GM11168 (cell line): ENCODE results near the gene MTUS2.

Experiments used
- in situ Hi-C: fragments of 300-500 bp; cut with MboI; formaldehyde crosslinking; loops from one replicate; pipeline ENCODE4 v1.12.0; 2022; ENCODE audit warnings: low sequenced_read_pairs; ENCODE audit not compliant: unreplicated experiment

The MTUS2 gene

DNA sequence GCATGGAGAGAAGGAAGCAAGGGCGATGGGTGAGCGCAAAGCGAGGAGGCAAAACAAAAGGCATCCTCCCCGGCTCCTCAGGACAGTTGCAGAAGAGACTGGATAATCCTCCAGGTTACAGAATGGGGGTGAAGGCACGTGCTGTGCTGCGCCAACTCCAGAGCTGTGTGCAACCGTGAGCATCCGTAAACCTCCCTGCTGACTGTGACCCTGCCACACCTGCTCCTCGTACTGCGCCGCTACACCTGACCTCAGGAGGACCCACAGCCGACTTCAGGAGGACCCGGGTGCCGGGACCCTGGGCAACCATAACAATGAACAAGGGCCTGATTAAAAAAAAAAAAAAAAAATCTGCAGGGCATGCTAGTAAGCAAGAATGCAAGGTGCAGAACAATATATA is 706.6 kb downstream of the MTUS2 start:
- in situ Hi-C loops: no loop called here

DNA sequence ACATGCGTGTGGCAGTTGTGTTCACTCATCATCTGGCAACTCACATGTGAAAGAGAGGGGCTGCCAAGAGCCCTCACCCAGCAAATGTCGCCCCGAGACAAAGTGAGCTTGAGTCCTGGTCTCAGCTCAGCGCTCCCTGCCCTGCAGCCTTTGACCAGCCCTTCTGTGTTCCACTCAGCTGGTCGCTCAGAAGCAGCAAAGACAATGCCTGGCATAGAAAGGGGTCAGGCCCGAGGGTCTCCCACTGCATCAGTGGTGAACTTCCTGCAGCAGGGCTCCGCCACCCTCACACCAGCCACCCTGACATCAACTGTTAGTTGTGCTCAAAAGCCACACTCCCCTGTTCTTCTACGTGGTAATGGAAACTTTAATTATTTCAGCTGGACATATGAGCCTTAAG is 707.4 kb downstream of the MTUS2 start:
- in situ Hi-C loops: no loop called here

DNA sequence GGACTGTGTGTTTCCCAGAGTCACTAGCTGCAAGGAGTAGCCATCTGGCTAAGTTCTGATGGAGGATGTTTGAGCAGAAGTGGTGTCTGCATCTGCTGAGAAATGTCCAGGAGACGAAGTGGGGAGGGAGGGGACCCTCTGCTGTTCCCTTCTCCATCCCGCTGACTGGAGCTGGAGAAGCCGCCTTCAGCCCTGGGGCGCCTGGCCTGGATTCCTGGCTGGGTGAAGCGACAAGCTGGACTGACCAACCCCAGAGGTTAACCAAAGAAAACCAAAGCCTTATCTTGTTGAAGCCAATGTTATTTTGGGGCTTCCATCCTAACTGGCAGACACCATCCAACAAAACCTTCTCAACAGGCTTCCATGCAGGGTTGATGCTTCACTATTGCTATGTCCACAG is 707.8 kb downstream of the MTUS2 start:
- in situ Hi-C loops: no loop called here

DNA sequence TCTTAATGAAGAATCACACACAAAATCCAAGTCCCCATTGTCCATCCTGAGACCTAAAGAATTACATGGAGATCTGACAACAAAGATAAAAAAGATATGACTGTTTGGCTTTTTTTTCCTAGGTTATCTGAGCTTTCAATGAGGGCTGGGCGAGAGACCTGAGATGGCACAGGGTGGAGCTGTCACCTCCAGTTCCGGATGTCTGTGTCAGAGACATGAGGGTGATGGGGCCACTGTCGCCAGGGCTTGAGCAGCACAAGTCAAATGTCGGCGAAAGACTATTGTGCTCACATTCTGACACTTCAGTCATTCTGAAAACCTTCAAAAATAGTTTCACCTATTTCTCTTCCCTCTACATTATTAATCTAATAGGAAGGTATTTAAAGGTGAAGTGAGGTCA is 709.6 kb downstream of the MTUS2 start:
- in situ Hi-C loops: no loop called here

DNA sequence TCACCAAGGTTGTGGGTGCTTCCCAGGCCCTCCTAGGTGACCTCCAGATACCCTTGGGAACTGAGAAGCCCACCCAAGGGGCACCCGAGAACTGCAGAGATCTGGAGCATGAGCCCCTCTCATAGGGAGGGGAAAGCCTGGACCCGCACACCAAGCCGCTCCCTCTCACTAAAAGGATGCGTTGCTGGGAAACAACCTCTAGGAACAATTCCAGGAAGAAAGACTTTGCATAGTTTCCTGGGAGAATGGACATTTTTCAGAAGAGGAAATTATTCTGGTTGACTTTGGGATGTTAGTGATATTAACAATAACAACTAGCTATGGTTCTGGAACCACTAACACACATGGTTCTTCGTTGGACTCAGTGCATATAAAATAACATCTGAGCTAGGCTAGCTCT is 710.8 kb downstream of the MTUS2 start:
- in situ Hi-C loops: no loop called here

DNA sequence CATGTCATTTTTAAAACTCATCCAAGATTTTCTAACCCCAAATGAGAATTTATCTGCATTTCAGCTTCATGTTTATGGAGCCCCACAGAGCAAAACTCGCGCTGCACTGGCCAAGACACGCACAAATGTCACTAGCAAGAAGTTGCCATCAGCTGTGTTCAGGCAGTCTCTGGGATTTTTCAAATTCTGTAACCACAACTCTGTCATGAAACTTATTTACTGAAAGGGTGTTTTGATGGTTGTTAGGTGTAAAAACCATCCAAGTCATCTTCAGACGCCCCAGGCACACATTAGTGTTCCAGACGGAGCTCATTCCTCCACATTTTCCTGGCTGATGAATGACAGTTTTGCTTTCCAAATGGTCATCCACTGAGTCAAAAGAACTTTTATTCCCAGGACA is 712.0 kb downstream of the MTUS2 start:
- in situ Hi-C loops: no loop called here

DNA sequence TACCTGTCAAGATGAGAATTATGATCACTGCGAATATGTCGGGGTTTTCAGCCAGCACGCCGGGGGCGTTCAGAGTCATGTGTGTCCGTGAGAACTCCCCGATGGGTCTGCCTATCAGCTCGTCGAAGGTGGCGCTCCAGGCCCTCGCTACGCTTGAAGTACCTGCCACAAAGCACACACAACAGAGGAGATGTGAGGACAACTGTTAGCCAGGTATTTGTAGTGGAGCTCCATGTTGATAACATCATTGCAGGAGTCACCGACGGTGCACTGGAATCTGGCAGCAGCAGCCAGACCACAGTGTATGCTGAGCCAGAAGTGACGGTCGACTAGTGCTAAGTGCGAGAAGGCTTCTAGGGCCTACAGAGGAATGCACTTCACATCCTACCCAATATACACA is 712.7 kb downstream of the MTUS2 start:
- in situ Hi-C loops: no loop called here

DNA sequence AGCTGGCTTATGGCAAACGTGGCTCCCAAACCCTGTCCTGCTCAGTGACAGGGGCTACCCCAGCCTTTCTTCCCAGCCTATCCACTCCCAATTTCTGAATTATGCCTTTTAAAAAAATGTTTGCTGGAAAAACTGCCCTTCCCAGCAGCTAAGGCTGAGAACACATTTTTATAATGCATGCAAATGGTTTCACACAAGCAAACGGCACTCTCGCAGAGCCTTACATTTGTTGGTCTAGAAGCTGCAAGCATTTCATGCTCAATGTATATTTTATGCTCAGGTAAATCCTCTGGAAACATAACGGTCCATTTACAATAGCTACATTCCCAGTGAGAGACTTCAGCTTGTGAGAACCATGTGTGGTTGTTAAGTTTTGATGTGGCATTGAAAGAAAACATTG is 713.9 kb downstream of the MTUS2 start:
- in situ Hi-C loops: no loop called here

DNA sequence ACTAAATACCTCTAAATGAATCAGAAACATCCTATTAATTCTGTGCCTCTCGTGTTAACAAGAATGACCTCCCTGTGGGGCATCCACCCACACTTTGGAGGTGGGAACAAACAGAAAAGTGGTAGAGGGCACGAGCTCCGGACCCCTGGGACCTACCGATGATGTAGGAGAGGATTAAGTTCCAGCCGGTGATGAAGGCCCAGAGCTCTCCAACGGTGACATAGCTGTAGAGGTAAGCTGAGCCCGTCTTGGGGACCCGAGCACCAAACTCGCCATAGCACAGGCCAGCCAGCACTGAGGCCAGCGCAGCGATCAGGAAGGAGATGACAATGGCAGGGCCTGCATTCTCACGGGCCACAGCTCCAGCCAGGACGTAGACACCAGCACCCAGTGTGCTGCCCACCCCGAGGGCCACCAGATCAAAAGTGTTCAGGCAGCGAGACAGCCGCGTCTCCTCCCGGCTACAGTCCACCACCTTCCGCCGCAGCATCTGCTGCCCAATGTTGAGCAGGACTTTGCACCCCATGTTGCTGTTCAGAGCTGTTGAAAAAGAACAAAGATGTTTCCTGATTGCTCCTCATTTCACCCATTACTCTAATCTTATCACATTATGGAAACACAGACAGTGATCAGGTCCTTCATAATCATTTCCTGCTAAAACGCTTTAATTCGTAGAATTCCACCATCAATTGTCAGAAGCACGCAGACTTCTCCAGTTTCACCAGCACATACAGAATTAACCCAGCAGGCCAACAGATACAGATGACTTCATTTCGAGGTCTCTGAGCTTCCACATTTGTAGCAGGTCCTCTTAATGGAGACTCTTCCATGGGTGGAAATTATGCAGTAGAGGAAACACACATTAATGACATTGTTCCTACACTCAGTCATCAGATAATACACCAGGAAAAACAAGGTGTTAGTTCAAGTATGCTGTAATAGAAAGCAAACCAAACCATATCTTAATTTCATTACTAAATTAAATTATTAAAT is 715.8 kb downstream of the MTUS2 start:
- in situ Hi-C loops: no loop called here

DNA sequence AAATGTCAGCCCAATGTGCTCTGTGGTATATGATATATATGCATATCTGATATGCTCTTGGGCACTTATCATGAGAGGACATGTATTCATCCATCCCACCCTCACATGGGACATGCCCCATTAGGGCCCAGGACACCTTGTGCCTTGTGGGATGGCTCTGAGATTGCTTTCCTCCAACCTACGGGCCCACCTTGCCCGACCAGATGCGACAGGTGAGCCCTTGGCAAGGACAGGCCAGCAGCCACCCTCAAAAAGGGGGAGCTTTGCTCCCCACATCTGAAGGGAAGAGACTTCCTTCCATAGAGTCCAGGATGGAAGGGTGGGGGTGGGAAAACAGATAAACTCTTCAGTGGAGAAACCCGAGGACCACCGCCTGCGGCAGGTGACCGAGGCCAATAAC is 716.7 kb downstream of the MTUS2 start:
- in situ Hi-C loops: no loop called here

DNA sequence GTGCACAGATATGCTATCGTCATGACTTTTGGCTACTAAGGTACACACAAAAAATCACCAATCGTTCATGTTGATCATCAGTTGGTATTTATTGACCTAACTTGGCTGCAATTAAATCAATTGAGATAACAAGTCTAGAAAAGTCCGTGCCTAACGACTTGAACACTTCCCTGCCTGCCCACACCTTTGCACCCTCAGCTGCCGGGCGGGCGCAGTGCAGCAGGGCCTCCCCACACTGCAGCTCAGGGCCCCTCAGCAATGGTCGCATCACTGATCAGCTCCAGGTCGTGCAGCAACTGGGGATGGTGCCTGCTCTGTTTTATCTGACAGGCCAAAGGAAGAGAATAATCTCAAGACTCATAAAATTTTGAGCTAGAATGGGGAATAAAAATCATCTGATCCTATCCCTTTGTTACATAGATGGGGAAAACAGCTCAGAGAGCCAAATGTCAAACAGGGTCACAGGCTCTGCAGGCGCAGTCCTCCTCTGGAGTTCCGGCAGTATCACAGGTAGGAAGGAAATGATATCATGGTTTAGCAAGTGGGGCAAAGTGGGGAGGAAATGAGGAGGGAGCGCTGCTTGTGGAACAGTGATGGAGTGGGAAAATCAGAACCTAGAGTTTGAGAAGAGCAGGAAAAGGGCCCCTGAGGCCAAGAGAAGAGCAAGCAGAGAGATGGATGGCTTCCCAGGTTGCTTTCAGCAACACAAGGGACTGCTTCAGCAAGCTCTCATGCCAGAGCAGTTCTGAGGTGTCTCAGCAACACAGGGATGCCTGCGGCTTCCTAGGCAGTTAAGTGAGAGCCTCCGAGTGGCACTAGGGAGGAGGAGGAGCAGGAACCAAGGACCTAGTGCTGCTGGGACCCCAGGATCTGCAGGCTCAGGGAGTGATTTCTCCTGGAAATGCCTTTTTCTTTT is 717.9 kb downstream of the MTUS2 start:
- in situ Hi-C loops: no loop called here

DNA sequence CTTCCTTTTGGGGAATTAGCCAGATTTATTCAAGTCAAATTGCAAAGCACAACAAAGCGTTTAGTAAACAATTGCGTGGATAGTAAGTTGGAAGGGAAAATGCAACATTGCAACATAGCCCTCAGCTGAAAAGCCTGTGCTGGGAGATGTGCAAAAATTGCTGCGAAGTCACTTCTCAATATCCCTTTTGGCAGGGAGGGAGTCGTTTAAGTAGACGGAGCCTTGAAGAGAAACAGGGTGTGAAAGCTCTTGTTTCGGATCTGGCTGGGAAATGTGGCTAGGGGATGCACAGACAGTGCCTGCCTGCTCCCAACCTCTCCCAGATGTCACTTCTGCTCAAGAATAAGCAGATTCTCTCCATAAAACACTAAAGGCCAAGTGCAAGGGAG is 718.5 kb downstream of the MTUS2 start:
- in situ Hi-C loops: no loop called here

DNA sequence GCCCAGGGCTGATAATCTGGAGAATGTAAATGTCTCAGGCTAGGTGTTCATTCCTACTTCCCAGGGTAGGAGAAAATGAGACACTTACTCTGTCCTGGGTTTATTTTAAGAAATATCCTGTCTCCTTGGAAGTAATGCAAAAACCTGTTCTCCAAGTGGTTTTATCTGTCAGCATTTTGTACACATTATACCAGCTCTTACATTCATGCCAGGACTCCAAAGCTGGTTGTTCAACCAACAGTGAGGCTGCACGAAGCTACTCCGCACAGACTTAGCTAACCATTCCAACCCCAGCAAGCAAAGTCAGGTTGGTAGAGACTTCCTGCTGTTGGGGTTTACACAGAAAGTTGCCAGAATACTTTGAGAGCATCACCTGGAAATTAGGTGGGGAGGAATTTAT is 719.7 kb downstream of the MTUS2 start:
- in situ Hi-C loops: no loop called here

DNA sequence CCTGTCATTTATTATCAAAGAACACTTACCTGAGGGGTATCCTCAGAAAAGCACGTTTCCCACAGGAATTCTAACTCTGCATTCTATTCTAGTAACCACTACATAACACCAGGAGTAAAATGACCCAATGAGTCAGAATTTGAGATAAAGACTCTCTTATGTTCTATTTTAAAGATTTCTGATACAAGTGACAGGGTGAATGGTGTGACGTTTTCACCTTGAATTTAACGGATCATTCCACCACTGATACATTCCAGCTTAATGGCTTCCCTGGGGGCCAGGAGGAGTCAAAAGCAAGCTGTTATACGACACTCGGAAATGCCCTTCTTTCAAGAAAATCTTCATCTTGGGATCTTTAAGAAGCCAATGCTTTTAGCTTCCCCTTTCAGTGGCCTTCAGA is 720.2 kb downstream of the MTUS2 start:
- in situ Hi-C loops: no loop called here

DNA sequence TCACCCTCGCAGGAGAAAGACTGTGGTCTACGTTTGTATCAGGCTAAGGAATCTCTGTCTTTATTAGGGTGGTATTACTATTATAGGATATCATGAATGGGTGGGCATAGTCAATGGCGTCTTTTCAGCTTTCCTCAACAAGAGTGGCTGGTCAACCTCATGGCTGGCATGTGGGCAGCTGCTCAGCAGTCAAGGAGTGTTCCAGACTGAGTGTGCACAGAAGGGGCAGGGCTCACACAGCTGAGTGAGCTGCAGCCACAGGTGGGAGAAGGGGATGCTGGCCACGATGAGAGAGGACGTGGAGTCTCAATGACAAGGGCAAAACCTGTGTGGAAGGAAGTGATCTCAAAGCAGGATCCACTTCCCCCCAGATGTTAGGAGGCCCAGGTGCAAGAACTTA is 720.7 kb downstream of the MTUS2 start:
- in situ Hi-C loops: no loop called here

DNA sequence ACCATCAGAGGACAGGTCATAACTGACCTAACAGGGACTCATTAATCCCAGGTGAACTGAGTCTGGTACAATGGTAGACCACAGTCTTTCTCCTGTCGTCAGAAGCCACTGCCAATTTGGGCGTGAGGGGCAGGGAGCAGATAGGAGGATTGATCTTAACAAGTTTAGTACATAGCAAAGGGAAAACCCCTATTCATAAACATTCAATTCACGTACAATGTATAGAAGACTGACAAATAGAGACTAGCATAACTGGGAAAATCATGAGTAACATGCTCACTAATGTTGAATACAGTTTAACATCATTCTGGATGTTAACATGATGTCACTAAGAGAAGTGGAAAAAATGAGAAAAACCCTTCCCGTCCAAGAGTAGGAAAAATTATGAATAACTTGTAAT is 721.3 kb downstream of the MTUS2 start:
- in situ Hi-C loops: no loop called here

DNA sequence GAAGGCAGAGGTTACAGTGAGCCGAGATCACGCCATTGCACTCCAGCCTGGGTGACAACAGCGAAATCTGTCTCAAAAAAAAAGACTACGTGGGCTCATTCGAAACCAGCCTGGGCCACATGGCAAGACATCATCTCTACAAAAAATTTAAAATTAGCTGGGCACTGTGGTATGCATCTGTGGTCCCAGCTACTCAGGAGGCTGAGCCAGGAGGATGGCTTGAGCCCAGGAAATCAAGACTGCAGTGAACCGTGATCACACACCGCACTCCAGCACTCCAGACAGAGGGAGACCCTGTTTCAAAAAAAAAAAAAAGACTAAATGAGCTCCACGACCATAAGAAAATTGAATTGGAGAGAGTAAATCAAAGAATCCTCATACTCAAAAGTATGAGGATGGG is 722.2 kb downstream of the MTUS2 start:
- in situ Hi-C loops: no loop called here

DNA sequence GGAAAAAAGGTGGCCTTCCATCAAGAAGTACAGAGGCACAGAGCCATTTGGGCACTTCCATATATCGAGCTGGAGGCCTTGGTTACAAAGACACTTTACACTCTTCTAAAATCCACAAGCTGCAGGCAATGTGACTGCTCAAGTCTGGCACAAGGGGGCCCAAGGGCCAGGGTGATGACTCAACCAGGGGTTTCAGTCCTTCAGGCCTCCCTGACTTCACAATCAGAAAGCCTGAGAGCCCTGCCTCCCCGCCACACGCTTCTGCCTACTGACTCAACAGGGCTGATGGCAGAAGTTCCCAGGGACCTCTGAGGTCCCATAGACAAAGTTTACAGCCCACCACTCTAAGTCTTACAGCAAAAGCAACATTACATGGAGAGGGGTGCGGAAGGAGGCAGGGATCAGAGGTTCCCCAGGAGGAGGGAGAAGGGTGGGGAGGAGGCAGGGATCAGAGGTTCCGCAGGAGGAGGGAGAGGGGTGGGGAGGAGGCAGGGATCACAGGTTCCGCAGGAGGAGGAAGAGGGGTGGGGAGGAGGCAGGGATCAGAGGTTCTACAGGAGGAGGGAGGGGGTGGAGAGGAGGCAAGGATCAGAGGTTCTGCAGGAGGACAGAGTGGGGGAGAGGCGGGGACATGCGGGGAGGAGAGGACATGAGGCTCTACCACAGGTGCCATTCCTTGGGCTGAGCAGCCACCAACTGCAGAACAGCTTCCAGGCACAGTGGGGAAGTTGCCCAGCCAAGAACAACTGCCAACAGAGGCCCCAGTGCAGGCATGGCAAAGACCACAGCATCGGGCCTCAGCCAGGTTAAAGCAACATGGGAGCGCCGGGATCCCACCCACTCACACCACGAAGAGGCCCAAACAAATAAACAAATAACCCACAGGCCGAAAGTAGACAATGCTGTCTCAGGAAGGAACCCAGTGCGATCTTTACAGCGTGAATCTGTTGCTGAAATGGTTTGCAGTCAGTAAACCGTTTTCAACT is 723.4 kb downstream of the MTUS2 start:
- in situ Hi-C loops: no loop called here

DNA sequence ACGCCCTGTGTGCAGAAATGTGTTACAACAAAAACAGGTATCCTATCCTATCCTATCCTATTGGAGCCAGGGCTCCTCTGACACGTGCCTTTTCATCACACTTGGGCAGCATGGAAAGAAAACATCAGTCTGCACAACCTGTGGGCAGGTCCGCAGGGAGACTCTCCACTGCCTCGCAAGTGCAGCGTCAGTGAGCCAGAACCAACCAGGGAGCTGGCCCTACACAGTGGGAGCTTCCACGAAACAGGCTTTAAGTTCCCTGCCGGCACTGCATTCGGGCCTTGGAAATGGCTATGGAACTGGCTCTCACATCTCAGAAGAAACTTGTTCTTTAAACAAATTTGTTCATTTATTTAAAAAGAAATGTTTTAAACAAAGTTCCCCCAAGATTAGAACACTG is 725.8 kb downstream of the MTUS2 start:
- in situ Hi-C loops: no loop called here

DNA sequence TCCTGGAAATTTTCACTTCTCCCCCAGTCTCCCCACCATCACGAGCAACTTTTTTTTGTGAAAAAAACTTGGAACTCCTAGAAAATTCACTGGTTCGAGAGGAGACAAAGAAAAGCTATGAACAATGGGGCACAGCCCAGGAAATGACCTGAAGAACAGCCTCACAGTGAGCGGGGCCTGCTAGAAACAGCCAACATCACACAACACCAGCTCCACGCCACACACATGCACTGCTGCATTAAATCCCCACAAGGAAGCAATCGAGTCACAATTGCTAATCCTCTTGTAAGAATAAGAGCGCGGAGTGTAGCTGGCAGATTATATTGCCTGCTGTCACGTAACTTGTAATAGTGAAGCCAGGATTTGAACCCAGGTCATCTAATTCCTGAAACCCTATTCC is 726.5 kb downstream of the MTUS2 start:
- in situ Hi-C loops: no loop called here
